GM12878 (cell line): ENCODE measurements around the gene EIF2B1. TPM values are rescaled to one million over a fixed set of nuclear protein-coding genes. Genes with fewer than 3 reads are reported as not detected.

Experiments used
- CREM ChIP-seq: IDR thresholded peaks from 2 replicates; pipeline ENCODE4 v1.6.1; 2014; ENCODE audit warnings: antibody characterized with exemption, low read depth
- DPF2 ChIP-seq: fragments of 450-650 bp; IDR thresholded peaks from 2 replicates; pipeline ENCODE4 v1.6.1; 2017; ENCODE audit warnings: mild to moderate bottlenecking
- KDM1A ChIP-seq: fragments of 200-600 bp; sonication (generic); IDR thresholded peaks from 2 replicates; pipeline ENCODE4 v1.6.1; 2016; ENCODE audit warnings: borderline replicate concordance
- NBN ChIP-seq: fragments of 450-650 bp; IDR thresholded peaks from 2 replicates; pipeline ENCODE4 v1.6.1; 2016
- NFIC ChIP-seq: IDR thresholded peaks from 2 replicates; pipeline ENCODE4 v1.6.1; 2012; ENCODE audit warnings: low read depth, mild to moderate bottlenecking, inconsistent platforms, low read length, moderate library complexity
- NR2C1 ChIP-seq: fragments of 450-650 bp; IDR thresholded peaks from 2 replicates; pipeline ENCODE4 v1.6.1; 2017; ENCODE audit warnings: antibody characterized with exemption, mild to moderate bottlenecking, moderate library complexity
- NR2C2 ChIP-seq: IDR thresholded peaks from 2 replicates; pipeline ENCODE4 v1.6.1; 2011; ENCODE audit warnings: borderline replicate concordance, low read depth; ENCODE audit not compliant: control insufficient read depth, insufficient read length
- RB1 ChIP-seq: fragments of 450-650 bp; formaldehyde crosslinking; IDR thresholded peaks from 2 replicates; pipeline ENCODE4 v1.6.1; 2017; ENCODE audit warnings: mild to moderate bottlenecking, borderline replicate concordance
- SREBF2 ChIP-seq: IDR thresholded peaks from 2 replicates; pipeline ENCODE4 v1.6.1; 2012; ENCODE audit warnings: mild to moderate bottlenecking, low read length
- ZZZ3 ChIP-seq: IDR thresholded peaks from 2 replicates; pipeline ENCODE4 v1.6.1; 2011; ENCODE audit warnings: low read depth; ENCODE audit not compliant: control insufficient read depth, insufficient read length
- polyA plus RNA-seq, 11 experiments: library from polyadenylated mRNA; depleted of rRNA in 4 of 11; unstranded in 6 of 11; stranded (reverse) in 5 of 11; fragments of >200 nt; fragmentation: Nextera tagmentation in 4 of 11; fragmentation: Illumina TruSeq in 1 of 11; extraction: Ambion mirVana in 4 of 11; extraction: Trizol in 1 of 11; gene quantifications; 1 replicate in 1 of 11; 2 replicates in 10 of 11; pipeline versions ENCODE4 v1.2.1 to v1.2.3, GENCODE V29; 2011 to 2016; ENCODE audit warnings: inconsistent platforms in 2 of 11, missing spikeins in 2 of 11, low read depth in 1 of 11
- total RNA-seq, 4 experiments: library from RNA; depleted of rRNA in 3 of 4; stranded (reverse); fragments of >200 nt in 3 of 4; fragmentation: Illumina TruSeq in 1 of 4; extraction: Trizol in 1 of 4; gene quantifications; 2 replicates each; pipeline versions ENCODE4 v1.2.1 to v1.2.3, GENCODE V29; 2013 to 2021
- TF ChIP-seq, protein P1 (sequence below): fragments of 450-650 bp; IDR thresholded peaks from 2 replicates; pipeline ENCODE4 v1.6.1; 2017; ENCODE audit warnings: mild to moderate bottlenecking, moderate library complexity
- TF ChIP-seq, protein P2 (sequence below): fragments of 450-650 bp; formaldehyde crosslinking; IDR thresholded peaks from 2 replicates; pipeline ENCODE4 v1.5.0; 2022; ENCODE audit warnings: mild to moderate bottlenecking, missing genetic modification characterization
- TF ChIP-seq, protein P3 (sequence below): fragments of 450-650 bp; IDR thresholded peaks from 2 replicates; pipeline ENCODE4 v1.6.1; 2017; ENCODE audit warnings: mild to moderate bottlenecking
- TF ChIP-seq, protein P4 (sequence below): fragments of 450-650 bp; IDR thresholded peaks from 2 replicates; pipeline ENCODE4 v1.6.1; 2018; ENCODE audit warnings: borderline replicate concordance, mild to moderate bottlenecking; ENCODE audit not compliant: partially characterized antibody

Gene EIF2B1
- total and polyA plus RNA-seq, 10 of the 15 experiments (the other 5 are each of a cell fraction or from before 2014, with no cell fraction given) = 17.6 to 131 (median 49.1) TPM

DNA sequence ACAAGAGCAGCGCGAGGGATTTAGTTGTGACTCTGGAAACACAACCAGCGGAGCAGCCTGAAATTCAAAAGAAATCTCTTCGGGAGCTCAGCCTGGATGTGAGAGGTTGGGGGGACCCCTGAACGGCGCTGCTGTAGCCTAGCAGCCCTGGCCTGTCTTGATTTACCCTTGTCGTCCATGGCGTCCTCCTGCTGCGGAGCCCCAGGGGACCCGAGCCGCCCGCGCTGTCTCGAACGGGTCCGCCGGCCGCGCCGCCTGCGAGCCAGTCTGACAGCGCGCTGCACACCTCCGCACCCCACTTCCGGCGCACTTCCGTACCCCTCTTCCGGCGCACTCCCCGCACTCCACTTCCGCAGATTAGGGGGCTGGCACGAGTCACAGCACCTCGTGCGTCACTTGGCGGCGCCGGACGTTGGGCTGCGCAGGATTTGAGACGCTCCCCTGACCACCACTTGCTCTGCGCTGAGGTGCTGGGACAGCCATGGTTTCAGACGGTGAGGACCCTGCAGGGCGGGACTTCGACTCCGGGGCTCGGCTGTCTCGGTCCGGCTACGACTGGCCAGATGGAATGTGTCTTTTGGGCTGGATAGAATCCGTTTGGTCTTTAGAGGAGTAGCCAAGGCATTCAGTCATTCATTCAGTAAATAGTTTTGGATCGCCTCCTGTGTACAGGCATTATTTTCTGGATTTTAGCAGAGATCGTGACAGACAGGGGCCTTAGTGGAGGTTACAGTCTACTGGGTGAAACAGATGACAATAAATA is at the start of gene EIF2B1, which contains the start of gene GTF2H3 (continued):
- TF ChIP-seq, protein P1, sequence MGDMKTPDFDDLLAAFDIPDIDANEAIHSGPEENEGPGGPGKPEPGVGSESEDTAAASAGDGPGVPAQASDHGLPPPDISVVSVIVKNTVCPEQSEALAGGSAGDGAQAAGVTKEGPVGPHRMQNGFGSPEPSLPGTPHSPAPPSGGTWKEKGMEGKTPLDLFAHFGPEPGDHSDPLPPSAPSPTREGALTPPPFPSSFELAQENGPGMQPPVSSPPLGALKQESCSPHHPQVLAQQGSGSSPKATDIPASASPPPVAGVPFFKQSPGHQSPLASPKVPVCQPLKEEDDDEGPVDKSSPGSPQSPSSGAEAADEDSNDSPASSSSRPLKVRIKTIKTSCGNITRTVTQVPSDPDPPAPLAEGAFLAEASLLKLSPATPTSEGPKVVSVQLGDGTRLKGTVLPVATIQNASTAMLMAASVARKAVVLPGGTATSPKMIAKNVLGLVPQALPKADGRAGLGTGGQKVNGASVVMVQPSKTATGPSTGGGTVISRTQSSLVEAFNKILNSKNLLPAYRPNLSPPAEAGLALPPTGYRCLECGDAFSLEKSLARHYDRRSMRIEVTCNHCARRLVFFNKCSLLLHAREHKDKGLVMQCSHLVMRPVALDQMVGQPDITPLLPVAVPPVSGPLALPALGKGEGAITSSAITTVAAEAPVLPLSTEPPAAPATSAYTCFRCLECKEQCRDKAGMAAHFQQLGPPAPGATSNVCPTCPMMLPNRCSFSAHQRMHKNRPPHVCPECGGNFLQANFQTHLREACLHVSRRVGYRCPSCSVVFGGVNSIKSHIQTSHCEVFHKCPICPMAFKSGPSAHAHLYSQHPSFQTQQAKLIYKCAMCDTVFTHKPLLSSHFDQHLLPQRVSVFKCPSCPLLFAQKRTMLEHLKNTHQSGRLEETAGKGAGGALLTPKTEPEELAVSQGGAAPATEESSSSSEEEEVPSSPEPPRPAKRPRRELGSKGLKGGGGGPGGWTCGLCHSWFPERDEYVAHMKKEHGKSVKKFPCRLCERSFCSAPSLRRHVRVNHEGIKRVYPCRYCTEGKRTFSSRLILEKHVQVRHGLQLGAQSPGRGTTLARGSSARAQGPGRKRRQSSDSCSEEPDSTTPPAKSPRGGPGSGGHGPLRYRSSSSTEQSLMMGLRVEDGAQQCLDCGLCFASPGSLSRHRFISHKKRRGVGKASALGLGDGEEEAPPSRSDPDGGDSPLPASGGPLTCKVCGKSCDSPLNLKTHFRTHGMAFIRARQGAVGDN = peak; percentile 59; the same call in 1 of the 2 replicates
- TF ChIP-seq, protein P2, sequence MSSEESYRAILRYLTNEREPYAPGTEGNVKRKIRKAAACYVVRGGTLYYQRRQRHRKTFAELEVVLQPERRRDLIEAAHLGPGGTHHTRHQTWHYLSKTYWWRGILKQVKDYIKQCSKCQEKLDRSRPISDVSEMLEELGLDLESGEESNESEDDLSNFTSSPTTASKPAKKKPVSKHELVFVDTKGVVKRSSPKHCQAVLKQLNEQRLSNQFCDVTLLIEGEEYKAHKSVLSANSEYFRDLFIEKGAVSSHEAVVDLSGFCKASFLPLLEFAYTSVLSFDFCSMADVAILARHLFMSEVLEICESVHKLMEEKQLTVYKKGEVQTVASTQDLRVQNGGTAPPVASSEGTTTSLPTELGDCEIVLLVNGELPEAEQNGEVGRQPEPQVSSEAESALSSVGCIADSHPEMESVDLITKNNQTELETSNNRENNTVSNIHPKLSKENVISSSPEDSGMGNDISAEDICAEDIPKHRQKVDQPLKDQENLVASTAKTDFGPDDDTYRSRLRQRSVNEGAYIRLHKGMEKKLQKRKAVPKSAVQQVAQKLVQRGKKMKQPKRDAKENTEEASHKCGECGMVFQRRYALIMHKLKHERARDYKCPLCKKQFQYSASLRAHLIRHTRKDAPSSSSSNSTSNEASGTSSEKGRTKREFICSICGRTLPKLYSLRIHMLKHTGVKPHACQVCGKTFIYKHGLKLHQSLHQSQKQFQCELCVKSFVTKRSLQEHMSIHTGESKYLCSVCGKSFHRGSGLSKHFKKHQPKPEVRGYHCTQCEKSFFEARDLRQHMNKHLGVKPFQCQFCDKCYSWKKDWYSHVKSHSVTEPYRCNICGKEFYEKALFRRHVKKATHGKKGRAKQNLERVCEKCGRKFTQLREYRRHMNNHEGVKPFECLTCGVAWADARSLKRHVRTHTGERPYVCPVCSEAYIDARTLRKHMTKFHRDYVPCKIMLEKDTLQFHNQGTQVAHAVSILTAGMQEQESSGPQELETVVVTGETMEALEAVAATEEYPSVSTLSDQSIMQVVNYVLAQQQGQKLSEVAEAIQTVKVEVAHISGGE (CRISPR knock-in tag) = peak; percentile 69
- TF ChIP-seq NFIC (no peak), KDM1A (no peak), NR2C1 (peak; percentile 63; the same call in 1 of the 2 replicates), DPF2 (peak; percentile 49; the same call in 1 of the 2 replicates), ZZZ3 (no peak), CREM (peak; percentile 100), SREBF2 (peak; percentile 65), RB1 (peak; percentile 55; the same call in 1 of the 2 replicates), NBN (peak; percentile 99), NR2C2 (no peak)
- TF ChIP-seq, protein P3, sequence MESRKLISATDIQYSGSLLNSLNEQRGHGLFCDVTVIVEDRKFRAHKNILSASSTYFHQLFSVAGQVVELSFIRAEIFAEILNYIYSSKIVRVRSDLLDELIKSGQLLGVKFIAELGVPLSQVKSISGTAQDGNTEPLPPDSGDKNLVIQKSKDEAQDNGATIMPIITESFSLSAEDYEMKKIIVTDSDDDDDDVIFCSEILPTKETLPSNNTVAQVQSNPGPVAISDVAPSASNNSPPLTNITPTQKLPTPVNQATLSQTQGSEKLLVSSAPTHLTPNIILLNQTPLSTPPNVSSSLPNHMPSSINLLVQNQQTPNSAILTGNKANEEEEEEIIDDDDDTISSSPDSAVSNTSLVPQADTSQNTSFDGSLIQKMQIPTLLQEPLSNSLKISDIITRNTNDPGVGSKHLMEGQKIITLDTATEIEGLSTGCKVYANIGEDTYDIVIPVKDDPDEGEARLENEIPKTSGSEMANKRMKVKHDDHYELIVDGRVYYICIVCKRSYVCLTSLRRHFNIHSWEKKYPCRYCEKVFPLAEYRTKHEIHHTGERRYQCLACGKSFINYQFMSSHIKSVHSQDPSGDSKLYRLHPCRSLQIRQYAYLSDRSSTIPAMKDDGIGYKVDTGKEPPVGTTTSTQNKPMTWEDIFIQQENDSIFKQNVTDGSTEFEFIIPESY = no peak
- TF ChIP-seq, protein P4, sequence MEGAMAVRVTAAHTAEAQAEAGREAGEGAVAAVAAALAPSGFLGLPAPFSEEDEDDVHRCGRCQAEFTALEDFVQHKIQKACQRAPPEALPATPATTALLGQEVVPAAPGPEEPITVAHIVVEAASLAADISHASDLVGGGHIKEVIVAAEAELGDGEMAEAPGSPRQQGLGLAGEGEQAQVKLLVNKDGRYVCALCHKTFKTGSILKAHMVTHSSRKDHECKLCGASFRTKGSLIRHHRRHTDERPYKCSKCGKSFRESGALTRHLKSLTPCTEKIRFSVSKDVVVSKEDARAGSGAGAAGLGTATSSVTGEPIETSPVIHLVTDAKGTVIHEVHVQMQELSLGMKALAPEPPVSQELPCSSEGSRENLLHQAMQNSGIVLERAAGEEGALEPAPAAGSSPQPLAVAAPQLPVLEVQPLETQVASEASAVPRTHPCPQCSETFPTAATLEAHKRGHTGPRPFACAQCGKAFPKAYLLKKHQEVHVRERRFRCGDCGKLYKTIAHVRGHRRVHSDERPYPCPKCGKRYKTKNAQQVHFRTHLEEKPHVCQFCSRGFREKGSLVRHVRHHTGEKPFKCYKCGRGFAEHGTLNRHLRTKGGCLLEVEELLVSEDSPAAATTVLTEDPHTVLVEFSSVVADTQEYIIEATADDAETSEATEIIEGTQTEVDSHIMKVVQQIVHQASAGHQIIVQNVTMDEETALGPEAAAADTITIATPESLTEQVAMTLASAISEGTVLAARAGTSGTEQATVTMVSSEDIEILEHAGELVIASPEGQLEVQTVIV = peak; percentile 73
